Neuronal stem cell (in vitro differentiated cells): ENCODE measurements around the gene TSHZ2.

Experiments used
- DNase-seq: peaks from one replicate; pipeline ENCODE4 v3.0.0-alpha.2; 2013; ENCODE audit warnings: low spot score
- H2AFZ ChIP-seq: one replicate; pipeline ENCODE4 v1.6.1; 2013; ENCODE audit warnings: mild to moderate bottlenecking, low read length, inconsistent platforms
- H2AK5ac ChIP-seq: 2 replicates; pipeline ENCODE4 v1.6.1; 2013; ENCODE audit warnings: low read depth, mild to moderate bottlenecking, inconsistent platforms, low read length, moderate library complexity, mixed read lengths
- H2BK120ac ChIP-seq: 2 replicates; pipeline ENCODE4 v1.6.1; 2013; ENCODE audit warnings: low read depth, mild to moderate bottlenecking, inconsistent platforms, low read length, moderate library complexity, mixed read lengths
- H2BK12ac ChIP-seq: one replicate; pipeline ENCODE4 v1.6.1; 2013; ENCODE audit warnings: low read length, inconsistent platforms
- H2BK15ac ChIP-seq: 2 replicates; pipeline ENCODE4 v1.6.1; 2013; ENCODE audit warnings: mild to moderate bottlenecking, low read length, inconsistent platforms, mixed read lengths
- H2BK5ac ChIP-seq: one replicate; pipeline ENCODE4 v1.6.1; 2013; ENCODE audit warnings: inconsistent platforms, mild to moderate bottlenecking, low read length, moderate library complexity
- H3K14ac ChIP-seq: one replicate; pipeline ENCODE4 v1.6.1; 2013; ENCODE audit warnings: low read length, inconsistent platforms
- H3K18ac ChIP-seq: 2 replicates; pipeline ENCODE4 v1.6.1; 2013; ENCODE audit warnings: low read length, inconsistent platforms
- H3K23ac ChIP-seq: 2 replicates; pipeline ENCODE4 v1.6.1; 2013; ENCODE audit warnings: low read depth, mild to moderate bottlenecking, mixed read lengths, low read length, inconsistent platforms; ENCODE audit not compliant: poor library complexity
- H3K27ac ChIP-seq: replicated peaks from 3 replicates; pipeline ENCODE4 v1.5.1; 2013; ENCODE audit warnings: low read length, inconsistent platforms
- H3K27me3 ChIP-seq, 3 experiments: 2 replicates each; pipeline ENCODE4 v1.6.1; 2013; ENCODE audit warnings: low read length in 3 of 3, mild to moderate bottlenecking in 2 of 3, inconsistent platforms in 1 of 3, low read depth in 1 of 3, mixed read lengths in 1 of 3, moderate library complexity in 1 of 3; ENCODE audit not compliant: control insufficient read depth in 3 of 3, insufficient read depth in 3 of 3
- H3K36me3 ChIP-seq, 2 donors: replicated peaks in 1 of 2; 2 replicates each; pipeline ENCODE4 v1.6.1; 2013; ENCODE audit warnings: low read length in 2 of 2; ENCODE audit not compliant: control insufficient read depth in 2 of 2, insufficient read depth in 2 of 2
- H3K4ac ChIP-seq: 2 replicates; pipeline ENCODE4 v1.6.1; 2013; ENCODE audit warnings: inconsistent platforms, mild to moderate bottlenecking, low read length, moderate library complexity
- H3K4me1 ChIP-seq, 2 donors: 1 replicate in 1 of 2; 2 replicates in 1 of 2; pipeline ENCODE4 v1.6.1; 2013; ENCODE audit warnings: low read length in 2 of 2, low read depth in 1 of 2; ENCODE audit not compliant: control insufficient read depth in 2 of 2, insufficient read depth in 1 of 2
- H3K4me2 ChIP-seq: one replicate; pipeline ENCODE4 v1.6.1; 2013; ENCODE audit warnings: mild to moderate bottlenecking, low read length, inconsistent platforms; ENCODE audit not compliant: insufficient read depth, poor library complexity, severe bottlenecking
- H3K4me3 ChIP-seq, 2 donors: 2 replicates each; pipeline ENCODE4 v1.5.1; 2013; ENCODE audit warnings: low read length in 2 of 2, mild to moderate bottlenecking in 2 of 2, inconsistent platforms in 1 of 2, moderate library complexity in 1 of 2
- H3K79me1 ChIP-seq: one replicate; pipeline ENCODE4 v1.6.1; 2013; ENCODE audit warnings: low read depth, mild to moderate bottlenecking, inconsistent platforms, low read length, moderate library complexity
- H3K9ac ChIP-seq: one replicate; pipeline ENCODE4 v1.6.1; 2013; ENCODE audit warnings: mild to moderate bottlenecking, low read depth, low read length, inconsistent platforms; ENCODE audit not compliant: poor library complexity
- H3K9me3 ChIP-seq, 2 donors: replicated peaks in 1 of 2; 2 replicates each; pipeline versions ENCODE3 to v1.6.1; 2013; ENCODE audit warnings: low read length in 2 of 2, mild to moderate bottlenecking in 2 of 2, inconsistent platforms in 1 of 2, low read depth in 1 of 2, mixed read lengths in 1 of 2, moderate library complexity in 1 of 2; ENCODE audit not compliant: control insufficient read depth in 2 of 2, insufficient read depth in 1 of 2
- H4K8ac ChIP-seq: one replicate; pipeline ENCODE4 v1.6.1; 2013; ENCODE audit warnings: low read depth, mild to moderate bottlenecking, inconsistent platforms, low read length, moderate library complexity
- H4K91ac ChIP-seq: one replicate; pipeline ENCODE4 v1.6.1; 2013; ENCODE audit warnings: low read length, low read depth, mild to moderate bottlenecking, inconsistent platforms; ENCODE audit not compliant: poor library complexity
- WGBS, 2 donors: extraction: QIAGEN DNeasy Blood & Tissue Kit; methylation state at CpG; one replicate each; pipeline ENCODE4 v1.1.7; 2013; ENCODE audit warnings: missing lambda C conversion rate in 2 of 2, mixed read lengths in 1 of 2; ENCODE audit not compliant: insufficient read length in 2 of 2, insufficient replicate concordance in 1 of 2; ENCODE audit errors: extremely low coverage in 2 of 2; 5-methylcytosine and 5-hydroxymethylcytosine counted together

Gene TSHZ2

DNA sequence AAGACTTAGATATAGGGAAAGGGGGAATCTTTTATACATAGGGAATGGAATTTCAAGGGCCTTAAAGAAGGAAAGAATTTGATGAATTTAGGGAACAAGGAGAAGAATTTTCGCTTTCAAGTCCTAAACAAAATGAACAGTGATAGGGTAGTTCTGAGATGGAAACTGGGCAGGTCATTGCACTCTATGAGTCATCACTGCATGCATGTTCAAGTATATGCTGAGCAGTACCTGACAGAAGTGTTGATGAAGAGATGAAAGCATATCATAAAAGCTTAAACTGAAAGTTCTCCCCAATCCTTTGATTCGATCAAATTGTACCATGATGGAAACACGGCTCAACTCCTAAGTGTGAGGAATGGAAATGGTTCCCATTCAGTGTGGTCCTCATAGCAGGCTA is 271.0 kb downstream of the TSHZ2 start:
- Histone ChIP-seq H3K4ac (no peak overlapping the region), H3K23ac (no peak overlapping the region), H2BK12ac (no peak overlapping the region), H2AK5ac (no peak overlapping the region), H3K79me1 (no peaks in the 10 kb centered on the region), H3K27ac (no peak overlapping the region), H2BK15ac (no peak overlapping the region), H3K9ac (no peak overlapping the region), H3K18ac (no peak overlapping the region), H2AFZ (no peak overlapping the region), H4K8ac (no peak overlapping the region), H3K14ac (no peak overlapping the region), H3K9me3 (no peaks in the 10 kb centered on the region), H3K27me3 (no peaks in the 10 kb centered on the region), H2BK120ac (no peak overlapping the region), H3K4me1 (peaks cover 5 to 7% of the 10 kb centered on the region in 2 donors), H4K91ac (no peak overlapping the region), H3K36me3 (no peaks in the 10 kb centered on the region), H3K4me3 (no peak overlapping the region), H3K4me2 (no peak overlapping the region), H2BK5ac (no peak overlapping the region)
- no CpG with 5 or more reads among the region's 3 CpGs for WGBS, 2 donors
- DNase-seq: no peak

DNA sequence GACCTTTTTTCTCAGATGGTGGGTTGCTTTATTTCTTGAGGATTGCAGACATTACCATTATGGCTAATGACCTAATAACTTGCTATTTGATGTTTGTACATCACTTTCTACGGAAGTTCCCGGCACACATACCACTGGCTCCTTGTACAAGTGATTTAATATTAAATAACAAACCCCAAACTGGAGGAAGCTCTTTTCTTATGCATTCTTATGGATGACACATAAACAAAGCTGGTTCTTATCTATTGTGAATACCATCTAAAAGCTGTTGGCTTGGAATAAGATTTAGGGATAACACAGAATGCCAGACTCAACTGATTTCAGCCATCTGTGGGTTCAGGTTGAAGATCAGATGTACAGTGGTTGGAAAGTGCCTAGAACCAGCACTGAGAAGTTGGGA is 272.6 kb downstream of the TSHZ2 start:
- H2BK120ac ChIP-seq: no peak overlapping the region
- H3K36me3 ChIP-seq: no peaks in the 10 kb centered on the region
- H2BK15ac ChIP-seq: no peak overlapping the region
- DNase-seq: no peak
- H3K4me3 ChIP-seq: no peak overlapping the region
- no peak overlapping the region for H2AFZ ChIP-seq
- H4K91ac ChIP-seq: no peak overlapping the region
- H3K27me3 ChIP-seq: no peaks in the 10 kb centered on the region
- no peak overlapping the region for H2AK5ac ChIP-seq
- no peak overlapping the region for H4K8ac ChIP-seq
- WGBS, 2 donors: no CpG with 5 or more reads among the region's 2 CpGs
- no peak overlapping the region for H3K14ac ChIP-seq
- peaks cover 10 to 12% of the 10 kb centered on the region in 2 donors for H3K4me1 ChIP-seq
- no peak overlapping the region for H3K4me2 ChIP-seq
- no peak overlapping the region for H2BK5ac ChIP-seq
- H3K23ac ChIP-seq: no peak overlapping the region
- H3K18ac ChIP-seq: no peak overlapping the region
- no peak overlapping the region for H2BK12ac ChIP-seq
- no peak overlapping the region for H3K4ac ChIP-seq
- H3K9me3 ChIP-seq: no peaks in the 10 kb centered on the region
- no peak overlapping the region for H3K9ac ChIP-seq
- no peaks in the 10 kb centered on the region for H3K79me1 ChIP-seq
- no peak overlapping the region for H3K27ac ChIP-seq

GRCh38 chr20:53245574-53245973 is 273.4 kb downstream of the TSHZ2 start:
- H3K4me1 ChIP-seq: peaks cover 14 to 20% of the 10 kb centered on the region in 2 donors
- no peak overlapping the region for H3K14ac ChIP-seq
- H2BK5ac ChIP-seq: no peak overlapping the region
- no peak overlapping the region for H3K27ac ChIP-seq
- WGBS, 2 donors: no CpG with 5 or more reads among the region's 1 CpG
- no peak overlapping the region for H3K9ac ChIP-seq
- no peak overlapping the region for H3K23ac ChIP-seq
- H3K36me3 ChIP-seq: no peaks in the 10 kb centered on the region
- no peaks in the 10 kb centered on the region for H3K9me3 ChIP-seq
- H4K91ac ChIP-seq: no peak overlapping the region
- no peak overlapping the region for H2BK120ac ChIP-seq
- no peaks in the 10 kb centered on the region for H3K79me1 ChIP-seq
- H4K8ac ChIP-seq: no peak overlapping the region
- no peak overlapping the region for H2AFZ ChIP-seq
- DNase-seq: no peak
- H2BK12ac ChIP-seq: no peak overlapping the region
- H3K4ac ChIP-seq: no peak overlapping the region
- no peak overlapping the region for H2AK5ac ChIP-seq
- no peak overlapping the region for H2BK15ac ChIP-seq
- H3K27me3 ChIP-seq: no peaks in the 10 kb centered on the region
- H3K4me3 ChIP-seq: no peak overlapping the region
- no peak overlapping the region for H3K18ac ChIP-seq
- no peak overlapping the region for H3K4me2 ChIP-seq

- Histone ChIP-seq H3K9ac (no peak overlapping the region), H3K27ac (no peak overlapping the region), H2BK5ac (no peak overlapping the region), H2BK12ac (no peak overlapping the region), H3K4ac (no peak overlapping the region), H3K4me1 (peaks cover 24 to 28% of the 10 kb centered on the region in 2 donors), H3K27me3 (no peaks in the 10 kb centered on the region), H3K14ac (no peak overlapping the region), H3K23ac (no peak overlapping the region), H3K4me2 (no peak overlapping the region), H3K9me3 (no peaks in the 10 kb centered on the region), H3K18ac (no peak overlapping the region), H2BK15ac (no peak overlapping the region), H4K91ac (no peak overlapping the region), H3K79me1 (no peaks in the 10 kb centered on the region), H2BK120ac (no peak overlapping the region), H4K8ac (no peak overlapping the region), H2AFZ (no peak overlapping the region), H2AK5ac (no peak overlapping the region), H3K36me3 (no peaks in the 10 kb centered on the region), H3K4me3 (no peak overlapping the region)
- WGBS, 2 donors: no CpG with 5 or more reads among the region's 9 CpGs
- no peak for DNase-seq
Measured at GRCh38 chr20:53247468-53248103, 275.4 kb downstream of the TSHZ2 start.
